SK-N-SH treated with all-trans-retinoic acid at 6 μM for 48 hours (cell line): ENCODE measurements around the gene PTPN13.

ENCODE experiments used
- ATAC-seq: fragments of 200-7000 bp; cut with Tn5 transposase; 3 replicates; pipeline ENCODE4 v1.9.1; 2020; ENCODE audit warnings: mild to moderate bottlenecking, moderate library complexity
- BACH2 ChIP-seq: fragments of 250-450 bp; sonication (Bioruptor Pico); IDR thresholded peaks from 2 replicates; pipeline ENCODE4 v1.9.0; 2021; ENCODE audit warnings: mild to moderate bottlenecking, borderline replicate concordance
- CREB5 ChIP-seq: fragments of 250-450 bp; sonication (Bioruptor Pico); IDR thresholded peaks from 2 replicates; pipeline ENCODE4 v1.5.1; 2020; ENCODE audit warnings: low read depth, mild to moderate bottlenecking, moderate library complexity
- CSDC2 ChIP-seq: fragments of 250-450 bp; sonication (Bioruptor Pico); IDR thresholded peaks from 2 replicates; pipeline ENCODE4 v1.5.0; 2020; ENCODE audit warnings: mild to moderate bottlenecking, moderate library complexity
- ESRRG ChIP-seq: fragments of 250-450 bp; sonication (Bioruptor Pico); IDR thresholded peaks from 2 replicates; pipeline ENCODE4 v1.6.1; 2021; ENCODE audit warnings: mild to moderate bottlenecking
- OSR1 ChIP-seq: fragments of 250-450 bp; sonication (Bioruptor Pico); IDR thresholded peaks from 2 replicates; pipeline ENCODE4 v1.8.0; 2022; ENCODE audit warnings: moderate library complexity, mild to moderate bottlenecking, inconsistent platforms
- PATZ1 ChIP-seq: fragments of 250-450 bp; sonication (Bioruptor Pico); IDR thresholded peaks from 2 replicates; pipeline ENCODE4 v1.8.0; 2020; ENCODE audit warnings: mild to moderate bottlenecking, moderate library complexity, borderline replicate concordance
- PPARA ChIP-seq: fragments of 250-450 bp; sonication (Bioruptor Pico); IDR thresholded peaks from 2 replicates; pipeline ENCODE4 v1.5.0; 2020; ENCODE audit warnings: mild to moderate bottlenecking, borderline replicate concordance
- RARB ChIP-seq: fragments of 250-450 bp; sonication (Bioruptor Pico); IDR thresholded peaks from 2 replicates; pipeline ENCODE4 v1.8.0; 2021; ENCODE audit warnings: mild to moderate bottlenecking, moderate library complexity
- SNAI2 ChIP-seq: fragments of 250-450 bp; sonication (Bioruptor Pico); IDR thresholded peaks from 2 replicates; pipeline ENCODE4 v1.5.0; 2020; ENCODE audit warnings: mild to moderate bottlenecking, moderate library complexity
- TCF4 ChIP-seq: fragments of 250-450 bp; sonication (Bioruptor Pico); IDR thresholded peaks from 2 replicates; pipeline ENCODE4 v1.8.0; 2021; ENCODE audit warnings: mild to moderate bottlenecking, moderate library complexity, borderline replicate concordance
- TOX ChIP-seq: fragments of 250-450 bp; sonication (Bioruptor Pico); IDR thresholded peaks from 2 replicates; pipeline ENCODE4 v1.8.0; 2021; ENCODE audit warnings: mild to moderate bottlenecking, moderate library complexity, borderline replicate concordance
- ZC3H10 ChIP-seq: fragments of 250-450 bp; sonication (Bioruptor Pico); IDR thresholded peaks from 2 replicates; pipeline ENCODE4 v1.5.1; 2021; ENCODE audit warnings: mild to moderate bottlenecking, moderate library complexity
- ZFP3 ChIP-seq: fragments of 250-450 bp; sonication (Bioruptor Pico); IDR thresholded peaks from 2 replicates; pipeline ENCODE4 v1.5.0; 2020; ENCODE audit warnings: mild to moderate bottlenecking, moderate library complexity
- ZFP30 ChIP-seq: fragments of 450-650 bp; formaldehyde crosslinking; IDR thresholded peaks from 2 replicates; pipeline ENCODE4 v1.5.0; 2022; ENCODE audit warnings: mild to moderate bottlenecking, moderate library complexity
- ZNF565 ChIP-seq: fragments of 450-650 bp; formaldehyde crosslinking; conservative IDR thresholded peaks from 2 replicates; pipeline ENCODE4 v1.5.0; 2020; ENCODE audit warnings: low read depth, mild to moderate bottlenecking, moderate library complexity
- ZNF8 ChIP-seq: fragments of 450-650 bp; formaldehyde crosslinking; IDR thresholded peaks from 2 replicates; pipeline ENCODE4 v1.5.0; 2020; ENCODE audit warnings: mild to moderate bottlenecking, moderate library complexity
- TF ChIP-seq, protein P1 (sequence below): fragments of 250-450 bp; sonication (Bioruptor Pico); IDR thresholded peaks from 2 replicates; pipeline ENCODE4 v1.8.0; 2021; ENCODE audit warnings: low read depth, mild to moderate bottlenecking, moderate library complexity, borderline replicate concordance
- TF ChIP-seq, protein P2 (sequence below): fragments of 250-450 bp; sonication (Bioruptor Pico); IDR thresholded peaks from 2 replicates; pipeline ENCODE4 v1.5.1; 2021; ENCODE audit warnings: mild to moderate bottlenecking, moderate library complexity
- TF ChIP-seq, protein P3 (sequence below): fragments of 250-450 bp; sonication (Bioruptor Pico); IDR thresholded peaks from 2 replicates; pipeline ENCODE4 v1.5.0; 2020; ENCODE audit warnings: mild to moderate bottlenecking, moderate library complexity

The PTPN13 gene

DNA sequence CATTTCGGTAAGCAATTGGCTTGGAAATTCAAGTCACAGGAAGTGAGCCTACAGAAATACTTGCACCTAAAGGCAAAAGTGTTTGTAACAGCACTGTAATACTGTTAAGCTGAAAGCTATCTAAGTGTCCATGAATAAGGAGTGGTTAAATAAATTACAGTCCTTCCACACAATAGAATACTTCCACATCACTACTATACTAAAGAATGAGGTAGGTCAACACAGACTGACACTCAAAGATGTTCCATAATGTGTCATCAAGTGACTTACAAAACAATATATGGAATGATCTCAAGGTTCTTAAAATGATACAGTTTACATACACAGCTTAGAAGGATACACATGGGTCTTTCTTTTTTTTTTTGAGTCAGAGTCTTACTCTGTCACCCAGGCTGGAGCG, 228.0 kb downstream of the PTPN13 start:
- ATAC-seq: no peak

DNA sequence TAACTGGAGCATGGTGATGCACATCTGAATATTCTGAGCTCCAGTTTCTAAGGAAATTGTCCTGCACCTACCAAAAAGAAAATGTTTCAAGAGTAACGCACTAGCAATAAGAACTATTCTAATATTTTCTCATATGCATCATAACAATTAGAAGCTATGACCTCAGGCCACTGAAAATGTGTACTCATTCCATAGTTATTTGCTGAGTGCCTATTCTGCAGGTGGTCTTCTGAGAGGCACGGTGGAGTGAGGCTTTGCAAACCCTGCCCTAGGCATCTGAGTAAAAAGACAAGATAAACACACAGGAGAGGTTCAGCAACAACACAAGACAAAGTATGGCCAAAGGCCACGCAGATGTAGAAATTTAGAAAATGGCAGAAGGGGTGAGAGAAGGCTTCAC, 231.4 kb downstream of the PTPN13 start:
- ATAC-seq: no peak
- TF ChIP-seq PATZ1 (no peak), TOX (CRISPR knock-in tag) (no peak), PPARA (CRISPR knock-in tag) (no peak), OSR1 (CRISPR knock-in tag) (no peak), ZNF565 (CRISPR knock-in tag) (no peak), CREB5 (CRISPR knock-in tag) (no peak), TCF4 (CRISPR knock-in tag) (no peak), BACH2 (CRISPR knock-in tag) (no peak), ZC3H10 (CRISPR knock-in tag) (no peak), SNAI2 (no peak), CSDC2 (no peak), ZFP30 (no peak), ZFP3 (CRISPR knock-in tag) (no peak), RARB (CRISPR knock-in tag) (no peak)
- TF ChIP-seq, protein P1, sequence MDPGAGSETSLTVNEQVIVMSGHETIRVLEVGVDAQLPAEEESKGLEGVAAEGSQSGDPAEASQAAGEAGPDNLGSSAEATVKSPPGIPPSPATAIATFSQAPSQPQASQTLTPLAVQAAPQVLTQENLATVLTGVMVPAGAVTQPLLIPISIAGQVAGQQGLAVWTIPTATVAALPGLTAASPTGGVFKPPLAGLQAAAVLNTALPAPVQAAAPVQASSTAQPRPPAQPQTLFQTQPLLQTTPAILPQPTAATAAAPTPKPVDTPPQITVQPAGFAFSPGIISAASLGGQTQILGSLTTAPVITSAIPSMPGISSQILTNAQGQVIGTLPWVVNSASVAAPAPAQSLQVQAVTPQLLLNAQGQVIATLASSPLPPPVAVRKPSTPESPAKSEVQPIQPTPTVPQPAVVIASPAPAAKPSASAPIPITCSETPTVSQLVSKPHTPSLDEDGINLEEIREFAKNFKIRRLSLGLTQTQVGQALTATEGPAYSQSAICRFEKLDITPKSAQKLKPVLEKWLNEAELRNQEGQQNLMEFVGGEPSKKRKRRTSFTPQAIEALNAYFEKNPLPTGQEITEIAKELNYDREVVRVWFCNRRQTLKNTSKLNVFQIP: no peak
- TF ChIP-seq, protein P2, sequence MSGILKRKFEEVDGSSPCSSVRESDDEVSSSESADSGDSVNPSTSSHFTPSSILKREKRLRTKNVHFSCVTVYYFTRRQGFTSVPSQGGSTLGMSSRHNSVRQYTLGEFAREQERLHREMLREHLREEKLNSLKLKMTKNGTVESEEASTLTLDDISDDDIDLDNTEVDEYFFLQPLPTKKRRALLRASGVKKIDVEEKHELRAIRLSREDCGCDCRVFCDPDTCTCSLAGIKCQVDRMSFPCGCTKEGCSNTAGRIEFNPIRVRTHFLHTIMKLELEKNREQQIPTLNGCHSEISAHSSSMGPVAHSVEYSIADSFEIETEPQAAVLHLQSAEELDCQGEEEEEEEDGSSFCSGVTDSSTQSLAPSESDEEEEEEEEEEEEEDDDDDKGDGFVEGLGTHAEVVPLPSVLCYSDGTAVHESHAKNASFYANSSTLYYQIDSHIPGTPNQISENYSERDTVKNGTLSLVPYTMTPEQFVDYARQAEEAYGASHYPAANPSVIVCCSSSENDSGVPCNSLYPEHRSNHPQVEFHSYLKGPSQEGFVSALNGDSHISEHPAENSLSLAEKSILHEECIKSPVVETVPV: no peak
- TF ChIP-seq, protein P3, sequence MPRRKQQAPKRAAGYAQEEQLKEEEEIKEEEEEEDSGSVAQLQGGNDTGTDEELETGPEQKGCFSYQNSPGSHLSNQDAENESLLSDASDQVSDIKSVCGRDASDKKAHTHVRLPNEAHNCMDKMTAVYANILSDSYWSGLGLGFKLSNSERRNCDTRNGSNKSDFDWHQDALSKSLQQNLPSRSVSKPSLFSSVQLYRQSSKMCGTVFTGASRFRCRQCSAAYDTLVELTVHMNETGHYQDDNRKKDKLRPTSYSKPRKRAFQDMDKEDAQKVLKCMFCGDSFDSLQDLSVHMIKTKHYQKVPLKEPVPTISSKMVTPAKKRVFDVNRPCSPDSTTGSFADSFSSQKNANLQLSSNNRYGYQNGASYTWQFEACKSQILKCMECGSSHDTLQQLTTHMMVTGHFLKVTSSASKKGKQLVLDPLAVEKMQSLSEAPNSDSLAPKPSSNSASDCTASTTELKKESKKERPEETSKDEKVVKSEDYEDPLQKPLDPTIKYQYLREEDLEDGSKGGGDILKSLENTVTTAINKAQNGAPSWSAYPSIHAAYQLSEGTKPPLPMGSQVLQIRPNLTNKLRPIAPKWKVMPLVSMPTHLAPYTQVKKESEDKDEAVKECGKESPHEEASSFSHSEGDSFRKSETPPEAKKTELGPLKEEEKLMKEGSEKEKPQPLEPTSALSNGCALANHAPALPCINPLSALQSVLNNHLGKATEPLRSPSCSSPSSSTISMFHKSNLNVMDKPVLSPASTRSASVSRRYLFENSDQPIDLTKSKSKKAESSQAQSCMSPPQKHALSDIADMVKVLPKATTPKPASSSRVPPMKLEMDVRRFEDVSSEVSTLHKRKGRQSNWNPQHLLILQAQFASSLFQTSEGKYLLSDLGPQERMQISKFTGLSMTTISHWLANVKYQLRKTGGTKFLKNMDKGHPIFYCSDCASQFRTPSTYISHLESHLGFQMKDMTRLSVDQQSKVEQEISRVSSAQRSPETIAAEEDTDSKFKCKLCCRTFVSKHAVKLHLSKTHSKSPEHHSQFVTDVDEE: no peak
- TF ChIP-seq, all 23 proteins: peak for 0

More for the DNA sequence above, 228.0 kb downstream of the PTPN13 start:
- no peak for TF ChIP-seq SNAI2

DNA sequence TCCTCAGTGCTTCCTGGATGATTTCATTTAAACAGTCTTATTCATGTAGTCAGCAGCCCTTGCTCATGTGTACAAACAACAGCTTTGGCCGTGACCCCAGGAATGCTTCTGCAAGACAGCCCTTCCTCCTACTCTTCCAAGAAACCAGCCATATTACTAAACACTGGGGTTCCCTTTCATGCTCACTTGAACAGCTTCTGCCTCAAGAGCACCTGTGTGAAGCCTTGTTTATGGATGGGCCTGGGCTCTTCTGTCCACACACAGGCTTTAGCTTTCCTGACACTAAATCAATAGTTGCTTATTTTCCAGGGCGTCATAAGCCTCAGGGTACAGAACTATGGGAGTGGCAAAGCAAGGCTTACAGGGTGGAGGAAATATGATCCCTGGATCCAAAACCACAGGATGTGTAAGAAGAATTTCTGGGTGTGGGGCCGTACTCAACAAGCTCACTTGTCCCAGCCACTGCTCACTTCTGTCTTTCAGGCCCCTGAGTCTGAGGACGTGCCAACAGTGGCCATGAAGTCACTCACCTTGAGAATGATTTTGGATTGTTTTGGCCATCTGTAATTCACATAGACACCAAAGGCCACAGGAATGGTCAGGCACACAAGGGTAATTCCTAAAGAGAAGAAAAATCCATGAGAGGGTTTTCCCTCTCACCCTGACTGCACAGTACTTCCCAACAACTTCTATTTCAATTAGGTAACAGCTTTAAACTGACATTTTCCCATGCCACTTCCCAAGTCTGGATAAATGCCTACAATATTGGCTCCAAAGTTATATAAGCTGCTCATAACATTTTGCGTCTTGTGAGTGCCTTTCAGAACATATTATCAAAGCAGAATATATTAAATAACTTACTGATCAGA, 237.4 kb downstream of the PTPN13 start:
- TF ChIP-seq CREB5 (CRISPR knock-in tag) (no peak), ZFP30 (no peak), RARB (CRISPR knock-in tag) (no peak), ESRRG (no peak), PPARA (CRISPR knock-in tag) (no peak), ZNF565 (CRISPR knock-in tag) (no peak), ZFP3 (CRISPR knock-in tag) (no peak), ZNF8 (CRISPR knock-in tag) (no peak)
- TF ChIP-seq, protein P1: no peak
- TF ChIP-seq, protein P3: no peak
- TF ChIP-seq, all 23 proteins: peak for 0
- no peak for ATAC-seq
